Measurements from ENCODE around the gene NAT16. TPM values are rescaled to one million over a fixed set of nuclear protein-coding genes. Genes with fewer than 3 reads are reported as not detected.
A peak's percentile ranks its signal among the peaks of the same experiment; 100 is the strongest.

Gene NAT16
- total and polyA plus RNA-seq, 2 donors (not counting 1 experiment from before 2014, with no cell fraction given): not detected

- H3K4me1 Mint-ChIP-seq: peaks cover 49% of the 10 kb centered on the region
- DNase-seq: no peak
- Histone ChIP-seq H4K20me1 (ENCODE audit: control insufficient read depth, insufficient read depth, low read length, poor library complexity, severe bottlenecking) (peaks cover 26% of the 10 kb centered on the region), H2AFZ (ENCODE audit: insufficient read depth, low read depth, low read length, poor library complexity, severe bottlenecking) (no peak overlapping the region), H3K4me1 (ENCODE audit: control insufficient read depth in 2 of 2, insufficient read depth in 2 of 2, low read length in 2 of 2) (peaks cover 62 to 73% of the 10 kb centered on the region in 2 donors), H3K27ac (ENCODE audit: low read length in 2 of 2) (no peak overlapping the region), H3K4me2 (replicated peaks; ENCODE audit: low read depth, low read length, poor library complexity, severe bottlenecking) (peak overlapping the region; percentile 99), H3K79me2 (ENCODE audit: control insufficient read depth, insufficient read depth, low read length) (no peaks in the 10 kb centered on the region), H3K36me3 (replicated peaks in 1 of 2; ENCODE audit: control extremely low read depth in 1 of 2, control insufficient read depth in 1 of 2, extremely low read depth in 1 of 2, insufficient read depth in 2 of 2, low read length in 1 of 2) (no peaks in the 10 kb centered on the region), H3K9ac (ENCODE audit: low read length) (peak overlapping the region; percentile 41), H3K27me3 (replicated peaks in 1 of 4; ENCODE audit: control extremely low read depth in 1 of 4, control insufficient read depth in 3 of 4, insufficient read depth in 4 of 4, low read length in 3 of 4) (peaks cover 0 to 87% (median 62%) of the 10 kb centered on the region in 4 experiments), H3K9me3 (ENCODE audit: control extremely low read depth in 1 of 3, control insufficient read depth in 2 of 3, insufficient read depth in 1 of 3, low read length in 2 of 3) (peaks cover 0 to 41% (median 3%) of the 10 kb centered on the region in 3 donors), H3K4me3 (ENCODE audit: control extremely low read depth in 1 of 5, extremely low read depth in 1 of 5, insufficient read depth in 1 of 5, low read depth in 2 of 5, low read length in 4 of 5) (peak overlapping the region in 3 of 5 experiments; percentile 0 to 58 (median 17))
- ATAC-seq (ENCODE audit: low read depth): no peak
- H3K9me3 Mint-ChIP-seq (ENCODE audit: insufficient read depth): no peaks in the 10 kb centered on the region
- CTCF ChIA-PET: interaction anchor here (0.8 to 1.8 kb wide), 3 partner anchors 8 to 271 kb away, joined by 3 to 11 read pairs (median 3); no protein-coding TSS in a partner anchor
- H3K27ac Mint-ChIP-seq: peak overlapping the region; percentile 81
- peaks cover 59% of the 10 kb centered on the region for H3K27me3 Mint-ChIP-seq
- WGBS (ENCODE audit: insufficient coverage): 3% methylated on average over 24 of the region's 38 CpGs
- intact Hi-C loops (cut with micrococcal nuclease): loop anchor here (1.0 kb wide), 2 partner anchors 12 to 78 kb away; partner anchors contain the start of gene AP1S1
- no peak for TF ChIP-seq CTCF (IDR thresholded peaks at IDR 0.05)
- no peak for TF ChIP-seq EZH2 (IDR thresholded peaks at IDR 0.05; ENCODE audit: borderline replicate concordance, insufficient read depth, low read depth, low read length, poor library complexity, severe bottlenecking)
- POLR2A ChIA-PET: interaction anchor here (0.6 to 1.1 kb wide), 3 partner anchors 52 to 81 kb away, joined by 3 read pairs; partner anchors contain the start of genes FIS1, TRIM56 and ZNHIT1
- H3K4me3 Mint-ChIP-seq: peak overlapping the region; percentile 82
Observed at GRCh38 chr7:101165958-101166647, 14.0 kb downstream of the NAT16 start.

All from B cell (primary cell).